Mammary epithelial cell (primary cell): ENCODE results near the gene HTR3C.

Source experiments
- CTCF ChIP-seq, 2 donors: IDR thresholded peaks in 1 of 2; conservative IDR thresholded peaks in 1 of 2; 2 replicates each; pipeline ENCODE4 v1.5.1; 2011 to 2012; ENCODE audit warnings: inconsistent platforms in 2 of 2, low read length in 2 of 2, mild to moderate bottlenecking in 2 of 2, control low read depth in 1 of 2, low read depth in 1 of 2; ENCODE audit not compliant: insufficient read depth in 1 of 2; ENCODE audit errors: extremely low read depth in 1 of 2
- EZH2 ChIP-seq: IDR thresholded peaks from 2 replicates; pipeline ENCODE4 v1.6.1; 2012; ENCODE audit warnings: low read length, inconsistent platforms, borderline replicate concordance

- no peak for TF ChIP-seq EZH2
- TF ChIP-seq CTCF (conservative IDR thresholded peaks at IDR 0.05 in 1 of 2, IDR thresholded peaks at IDR 0.05 in 1 of 2; ENCODE audit: extremely low read depth in 1 of 2, insufficient read depth in 1 of 2, low read depth in 1 of 2, low read length in 2 of 2) = no peak
Observed at GRCh38 chr3:184030536-184030935, 22.3 kb upstream of the HTR3C start.
